Measurements from ENCODE around the gene FBXO10. TPM values are rescaled to one million over a fixed set of nuclear protein-coding genes. Genes with fewer than 3 reads are reported as not detected.

Gene FBXO10
- total and polyA plus RNA-seq, 2 of the 8 experiments (the other 6 are each of a cell fraction or from before 2014, with no cell fraction given): 13.1 to 13.9 TPM

- TF ChIP-seq CHD7 (IDR thresholded peaks at IDR 0.05; ENCODE audit: insufficient replicate concordance, low read length): no peak
- TF ChIP-seq FOSL1 (IDR thresholded peaks at IDR 0.05; ENCODE audit: insufficient read depth, low read depth, low read length): no peak
- no peak for TF ChIP-seq JUND (IDR thresholded peaks at IDR 0.05; ENCODE audit: low read length)
- TF ChIP-seq POLR2A (IDR thresholded peaks at IDR 0.05; ENCODE audit: control extremely low read depth in 1 of 2, low read depth in 2 of 2, low read length in 2 of 2): no peak
- no peak for TF ChIP-seq TAF7 (optimal IDR thresholded peaks at IDR 0.05; ENCODE audit: borderline replicate concordance, low read depth, low read length)
- TF ChIP-seq CBX8 (IDR thresholded peaks at IDR 0.05; ENCODE audit: borderline replicate concordance, low read depth, low read length): no peak
- no peak for TF ChIP-seq RFX5 (IDR thresholded peaks at IDR 0.05; ENCODE audit: borderline replicate concordance, low read depth, low read length)
- TF ChIP-seq RBBP5 (IDR thresholded peaks at IDR 0.05; ENCODE audit: borderline replicate concordance, low read depth, low read length): no peak
- TF ChIP-seq SP4 (IDR thresholded peaks at IDR 0.05; ENCODE audit: low read length): no peak
- no peak for TF ChIP-seq JUN (IDR thresholded peaks at IDR 0.05; ENCODE audit: low read depth, low read length)
- TF ChIP-seq KDM1A (IDR thresholded peaks at IDR 0.05; ENCODE audit: borderline replicate concordance, low read length): no peak
Observed at GRCh38 chr9:37504605-37505004, 71.6 kb downstream of the FBXO10 start (continued).
